H9 (cell line): ENCODE data around the gene EFCAB11. TPM values are rescaled to one million over a fixed set of nuclear protein-coding genes. Genes with fewer than 3 reads are reported as not detected.

ENCODE experiments used
- DNase-seq: peaks from one replicate; pipeline ENCODE4 v3.0.0-alpha.2; 2017
- H2AFZ ChIP-seq: one replicate; pipeline ENCODE4 v1.6.1; 2013; ENCODE audit warnings: mild to moderate bottlenecking, low read length, control low read depth, moderate library complexity
- H2AK5ac ChIP-seq: 2 replicates; pipeline ENCODE4 v1.6.1; 2013; ENCODE audit warnings: low read length, control low read depth, mixed read lengths; ENCODE audit not compliant: insufficient read length
- H2BK120ac ChIP-seq: one replicate; pipeline ENCODE4 v1.6.1; 2013; ENCODE audit warnings: low read depth, mild to moderate bottlenecking, low read length, control low read depth, inconsistent platforms; ENCODE audit not compliant: poor library complexity, severe bottlenecking
- H2BK12ac ChIP-seq: 2 replicates; pipeline ENCODE4 v1.6.1; 2013; ENCODE audit warnings: low read length, control low read depth, mixed read lengths, low read depth; ENCODE audit not compliant: insufficient read length
- H2BK15ac ChIP-seq: 2 replicates; pipeline ENCODE4 v1.6.1; 2013; ENCODE audit warnings: low read depth, low read length, control low read depth
- H2BK20ac ChIP-seq: one replicate; pipeline ENCODE4 v1.6.1; 2013; ENCODE audit warnings: low read depth, mild to moderate bottlenecking, low read length, control low read depth, inconsistent platforms; ENCODE audit not compliant: poor library complexity, severe bottlenecking
- H2BK5ac ChIP-seq: 2 replicates; pipeline ENCODE4 v1.6.1; 2013; ENCODE audit warnings: low read length, control low read depth, mixed read lengths; ENCODE audit not compliant: insufficient read length
- H3K14ac ChIP-seq: 2 replicates; pipeline ENCODE4 v1.6.1; 2013; ENCODE audit warnings: low read length, control low read depth; ENCODE audit not compliant: insufficient read depth
- H3K18ac ChIP-seq: 2 replicates; pipeline ENCODE4 v1.6.1; 2013; ENCODE audit warnings: low read depth, mild to moderate bottlenecking, mixed read lengths, low read length, control low read depth; ENCODE audit not compliant: insufficient read length
- H3K23ac ChIP-seq: 2 replicates; pipeline ENCODE4 v1.6.1; 2013; ENCODE audit warnings: low read length, control low read depth, mixed read lengths, low read depth; ENCODE audit not compliant: insufficient read length
- H3K23me2 ChIP-seq: 2 replicates; pipeline ENCODE4 v1.6.1; 2013; ENCODE audit warnings: low read depth, mild to moderate bottlenecking, mixed read lengths, low read length, control low read depth; ENCODE audit not compliant: insufficient read length, poor library complexity, severe bottlenecking
- H3K27ac ChIP-seq: 2 replicates; pipeline ENCODE4 v1.5.1; 2013; ENCODE audit warnings: low read length, control low read depth, mixed read lengths, low read depth; ENCODE audit not compliant: insufficient read length
- H3K27me3 ChIP-seq: 2 replicates; pipeline ENCODE4 v1.6.1; 2013; ENCODE audit warnings: low read length, control low read depth, inconsistent platforms; ENCODE audit not compliant: insufficient read depth
- H3K4ac ChIP-seq: 2 replicates; pipeline ENCODE4 v1.6.1; 2013; ENCODE audit warnings: low read depth, mild to moderate bottlenecking, control low read depth, inconsistent platforms, low read length, moderate library complexity
- H3K4me1 ChIP-seq: 2 replicates; pipeline ENCODE4 v1.6.1; 2013; ENCODE audit warnings: low read length, control low read depth, inconsistent platforms; ENCODE audit not compliant: insufficient read depth
- H3K4me2 ChIP-seq: 2 replicates; pipeline ENCODE4 v1.6.1; 2013; ENCODE audit warnings: low read length, control low read depth, mixed read lengths; ENCODE audit not compliant: insufficient read length, insufficient read depth
- H3K56ac ChIP-seq: 2 replicates; pipeline ENCODE4 v1.6.1; 2013; ENCODE audit warnings: low read depth, mild to moderate bottlenecking, mixed read lengths, low read length, control low read depth; ENCODE audit not compliant: insufficient read length
- H3K79me1 ChIP-seq: 2 replicates; pipeline ENCODE4 v1.6.1; 2013; ENCODE audit warnings: low read depth, mild to moderate bottlenecking, moderate library complexity, low read length, control low read depth, inconsistent platforms; ENCODE audit not compliant: insufficient read depth, poor library complexity, severe bottlenecking
- H3K79me2 ChIP-seq: 2 replicates; pipeline ENCODE4 v1.6.1; 2013; ENCODE audit warnings: low read length, control low read depth, inconsistent platforms; ENCODE audit not compliant: insufficient read depth
- H3K9ac ChIP-seq: 2 replicates; pipeline ENCODE4 v1.6.1; 2013; ENCODE audit warnings: low read length, control low read depth, mixed read lengths; ENCODE audit not compliant: insufficient read length; ENCODE audit errors: extremely low read depth
- H3K9me3 ChIP-seq: one replicate; pipeline ENCODE4 v1.6.1; 2013; ENCODE audit warnings: low read depth, low read length, inconsistent platforms; ENCODE audit not compliant: control insufficient read depth
- H3T11ph ChIP-seq: one replicate; pipeline ENCODE4 v1.6.1; 2013; ENCODE audit warnings: mild to moderate bottlenecking, low read length, control low read depth, inconsistent platforms
- H4K20me1 ChIP-seq: one replicate; pipeline ENCODE4 v1.6.1; 2013; ENCODE audit not compliant: control insufficient read depth, insufficient read length, insufficient read depth
- H4K5ac ChIP-seq: 2 replicates; pipeline ENCODE4 v1.6.1; 2013; ENCODE audit warnings: low read depth, mild to moderate bottlenecking, mixed read lengths, low read length, control low read depth; ENCODE audit not compliant: insufficient read length
- H4K8ac ChIP-seq: replicated peaks from 2 replicates; pipeline ENCODE4 v1.6.1; 2013; ENCODE audit warnings: low read length, control low read depth, mixed read lengths, low read depth; ENCODE audit not compliant: insufficient read length
- H4K91ac ChIP-seq: 2 replicates; pipeline ENCODE4 v1.6.1; 2013; ENCODE audit warnings: low read depth, mild to moderate bottlenecking, moderate library complexity, mixed read lengths, low read length, control low read depth; ENCODE audit not compliant: insufficient read length
- H3K27ac Mint-ChIP-seq, 3 experiments: 2 replicates in 2 of 3; 3 replicates in 1 of 3; pipeline ENCODE4 v1.8.0; 2020 to 2021; ENCODE audit warnings: mixed read lengths in 3 of 3, mild to moderate bottlenecking in 1 of 3, moderate library complexity in 1 of 3
- H3K27me3 Mint-ChIP-seq: 2 replicates; pipeline ENCODE4 v1.8.0; 2021; ENCODE audit warnings: low read depth, mild to moderate bottlenecking, moderate library complexity, mixed read lengths
- H3K36me3 Mint-ChIP-seq, 3 experiments: 2 replicates in 2 of 3; 3 replicates in 1 of 3; pipeline ENCODE4 v1.8.0; 2020 to 2021; ENCODE audit warnings: low read depth in 3 of 3, mixed read lengths in 3 of 3; ENCODE audit not compliant: insufficient read depth in 1 of 3
- H3K4me1 Mint-ChIP-seq, 2 experiments: 2 replicates each; pipeline ENCODE4 v1.8.0; 2020; ENCODE audit warnings: mixed read lengths in 2 of 2
- H3K4me3 Mint-ChIP-seq, 2 experiments: 2 replicates in 1 of 2; 3 replicates in 1 of 2; pipeline ENCODE4 v1.8.0; 2020 to 2021; ENCODE audit warnings: mild to moderate bottlenecking in 2 of 2, mixed read lengths in 2 of 2, moderate library complexity in 1 of 2
- H3K9me3 Mint-ChIP-seq, 2 experiments: 2 replicates in 1 of 2; 3 replicates in 1 of 2; pipeline ENCODE4 v1.8.0; 2020; ENCODE audit warnings: mild to moderate bottlenecking in 2 of 2, mixed read lengths in 2 of 2, moderate library complexity in 1 of 2
- CTCF ChIP-seq: fragments of 200-600 bp; sonication (generic); conservative IDR thresholded peaks from 3 replicates; pipeline ENCODE4 v1.8.0; 2021; ENCODE audit warnings: antibody characterized with exemption, mild to moderate bottlenecking
- WGBS: extraction: QIAGEN DNeasy Blood & Tissue Kit; methylation state at CpG from one replicate; pipeline ENCODE4 v1.1.7; 2013; ENCODE audit warnings: missing lambda C conversion rate, low lambda C conversion rate, mixed read lengths; ENCODE audit not compliant: insufficient read length; ENCODE audit errors: extremely low coverage; 5-methylcytosine and 5-hydroxymethylcytosine counted together
- total RNA-seq: library from RNA; stranded (reverse); gene quantifications from 2 replicates; pipeline ENCODE4 v1.2.1, GENCODE V29; 2021

The EFCAB11 gene
- total RNA-seq, 1 experiment from 2014 or later: 17.4 TPM

- H3K36me3 Mint-ChIP-seq: peaks cover 18 to 26% (median 22%) of the 10 kb centered on the region in 3 experiments
These were observed 84.9 kb downstream of the EFCAB11 start for GRCh38 chr14:89869606-89870005.

More at GRCh38 chr14:89869606-89870005, 84.9 kb downstream of the EFCAB11 start:
- no peak for TF ChIP-seq CTCF
- H3K9me3 Mint-ChIP-seq: peaks cover 23 to 33% of the 10 kb centered on the region in 2 experiments
- Histone ChIP-seq H3K56ac (no peak overlapping the region), H2AFZ (no peak overlapping the region), H3K79me1 (no peaks in the 10 kb centered on the region), H3T11ph (no peak overlapping the region), H2AK5ac (no peak overlapping the region), H3K4me2 (no peak overlapping the region), H3K23ac (no peak overlapping the region), H2BK12ac (no peak overlapping the region), H4K8ac (no peak overlapping the region), H2BK20ac (no peak overlapping the region), H3K9ac (no peak overlapping the region), H3K79me2 (no peaks in the 10 kb centered on the region), H3K18ac (no peak overlapping the region), H3K9me3 (peaks cover 5% of the 10 kb centered on the region), H2BK120ac (no peak overlapping the region), H4K5ac (no peak overlapping the region), H2BK15ac (no peak overlapping the region), H3K27ac (no peak overlapping the region), H3K4me1 (no peaks in the 10 kb centered on the region), H4K91ac (no peak overlapping the region), H2BK5ac (no peak overlapping the region), H3K4ac (no peak overlapping the region), H3K23me2 (no peaks in the 10 kb centered on the region), H3K27me3 (no peaks in the 10 kb centered on the region), H4K20me1 (no peaks in the 10 kb centered on the region), H3K14ac (no peak overlapping the region)
- H3K27me3 Mint-ChIP-seq: no peaks in the 10 kb centered on the region; the same call in 1 of the 2 replicates
- DNase-seq: no peak
- WGBS: no CpG with 5 or more reads among the region's 2 CpGs
- H3K4me3 Mint-ChIP-seq: no peak overlapping the region
- peaks cover 0 to 6% of the 10 kb centered on the region in 2 experiments; a peak in 3 of 4 replicates for H3K4me1 Mint-ChIP-seq
- no peak overlapping the region; a peak in 1 of 7 replicates for H3K27ac Mint-ChIP-seq
